SK-N-MC (cell line): ENCODE data around the gene SCGB1C1.

Source experiments
- EZH2 ChIP-seq: fragments of 200-600 bp; sonication (generic); IDR thresholded peaks from one replicate; pipeline ENCODE4 v1.6.1; 2017; ENCODE audit warnings: antibody characterized with exemption
- FOXP2 ChIP-seq: optimal IDR thresholded peaks from 2 replicates; pipeline ENCODE3; 2011; ENCODE audit warnings: mild to moderate bottlenecking, moderate library complexity; ENCODE audit not compliant: insufficient read depth; ENCODE audit errors: extremely low read length, control extremely low read depth
- POLR2AphosphoS5 ChIP-seq: IDR thresholded peaks from 2 replicates; pipeline ENCODE4 v1.6.1; 2012; ENCODE audit warnings: mild to moderate bottlenecking, low read depth, low read length, borderline replicate concordance

- TF ChIP-seq EZH2 (no peak), POLR2AphosphoS5 (no peak), FOXP2 (no peak)
Observed at GRCh38 chr11:223026-223789, 30.3 kb downstream of the SCGB1C1 start.
